Measurements from ENCODE around the gene MRPL55. TPM values are rescaled to one million over a fixed set of nuclear protein-coding genes. Genes with fewer than 3 reads are reported as not detected.

The MRPL55 gene
- total RNA-seq, 6 experiments from 2014 or later, result 48.3 to 55.4 (median 49.6) TPM

GRCh38 chr1:228100822-228101613 lies 8.1 kb downstream of the MRPL55 start:
- Mint-ChIP-seq H3K4me1 (ENCODE audit: low read depth) (peaks cover 24% of the 10 kb centered on the region), H3K4me3 (peak overlapping the region; percentile 81), H3K9me3 (no peaks in the 10 kb centered on the region), H3K27ac (peak overlapping the region; percentile 64), H3K27me3 (ENCODE audit: insufficient read depth) (peaks cover 13% of the 10 kb centered on the region), H3K36me3 (ENCODE audit: low read depth) (peaks cover 18% of the 10 kb centered on the region)
- TF ChIP-seq, protein P1, sequence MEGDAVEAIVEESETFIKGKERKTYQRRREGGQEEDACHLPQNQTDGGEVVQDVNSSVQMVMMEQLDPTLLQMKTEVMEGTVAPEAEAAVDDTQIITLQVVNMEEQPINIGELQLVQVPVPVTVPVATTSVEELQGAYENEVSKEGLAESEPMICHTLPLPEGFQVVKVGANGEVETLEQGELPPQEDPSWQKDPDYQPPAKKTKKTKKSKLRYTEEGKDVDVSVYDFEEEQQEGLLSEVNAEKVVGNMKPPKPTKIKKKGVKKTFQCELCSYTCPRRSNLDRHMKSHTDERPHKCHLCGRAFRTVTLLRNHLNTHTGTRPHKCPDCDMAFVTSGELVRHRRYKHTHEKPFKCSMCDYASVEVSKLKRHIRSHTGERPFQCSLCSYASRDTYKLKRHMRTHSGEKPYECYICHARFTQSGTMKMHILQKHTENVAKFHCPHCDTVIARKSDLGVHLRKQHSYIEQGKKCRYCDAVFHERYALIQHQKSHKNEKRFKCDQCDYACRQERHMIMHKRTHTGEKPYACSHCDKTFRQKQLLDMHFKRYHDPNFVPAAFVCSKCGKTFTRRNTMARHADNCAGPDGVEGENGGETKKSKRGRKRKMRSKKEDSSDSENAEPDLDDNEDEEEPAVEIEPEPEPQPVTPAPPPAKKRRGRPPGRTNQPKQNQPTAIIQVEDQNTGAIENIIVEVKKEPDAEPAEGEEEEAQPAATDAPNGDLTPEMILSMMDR (IDR thresholded peaks at IDR 0.05), result no peak
- no peak for DNase-seq

DNA sequence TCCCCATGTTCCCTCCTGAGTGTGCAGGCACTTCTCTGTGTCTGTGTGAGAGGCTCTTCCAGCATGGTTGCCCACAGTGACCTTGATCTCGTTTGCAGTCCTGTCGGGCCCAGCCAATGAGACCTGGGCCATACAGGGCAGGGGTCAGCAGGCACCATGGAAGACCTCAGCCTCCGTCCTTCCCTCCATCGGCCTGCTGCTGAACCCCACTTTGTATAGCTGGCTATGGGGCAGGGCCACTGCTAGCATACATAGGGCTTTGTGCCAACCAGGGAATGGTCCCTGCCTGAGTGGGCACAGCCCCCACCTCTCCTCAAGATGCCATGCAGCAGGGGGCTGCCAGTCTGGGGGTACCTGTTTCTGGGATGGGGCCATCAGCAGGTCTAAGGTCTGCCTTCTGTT lies 9.8 kb downstream of the MRPL55 start:
- Mint-ChIP-seq H3K36me3 (ENCODE audit: low read depth) (peaks cover 35% of the 10 kb centered on the region), H3K27me3 (ENCODE audit: insufficient read depth) (peaks cover 13% of the 10 kb centered on the region), H3K27ac (peak overlapping the region; percentile 42), H3K4me1 (ENCODE audit: low read depth) (peaks cover 37% of the 10 kb centered on the region), H3K4me3 (no peak overlapping the region), H3K9me3 (peaks cover 13% of the 10 kb centered on the region)
- TF ChIP-seq, protein P1 (IDR thresholded peaks at IDR 0.05), result no peak
- no peak for DNase-seq

- H3K4me1 Mint-ChIP-seq (ENCODE audit: low read depth), result peaks cover 32% of the 10 kb centered on the region
- DNase-seq, result no peak
- H3K4me3 Mint-ChIP-seq, result no peak overlapping the region
- H3K36me3 Mint-ChIP-seq (ENCODE audit: low read depth), result peaks cover 39% of the 10 kb centered on the region
- H3K9me3 Mint-ChIP-seq, result peaks cover 18% of the 10 kb centered on the region
- H3K27me3 Mint-ChIP-seq (ENCODE audit: insufficient read depth), result peaks cover 13% of the 10 kb centered on the region
- no peak overlapping the region for H3K27ac Mint-ChIP-seq
- TF ChIP-seq, protein P1 (IDR thresholded peaks at IDR 0.05), result no peak
Measured at GRCh38 chr1:228098323-228098931, 10.7 kb downstream of the MRPL55 start.

DNA sequence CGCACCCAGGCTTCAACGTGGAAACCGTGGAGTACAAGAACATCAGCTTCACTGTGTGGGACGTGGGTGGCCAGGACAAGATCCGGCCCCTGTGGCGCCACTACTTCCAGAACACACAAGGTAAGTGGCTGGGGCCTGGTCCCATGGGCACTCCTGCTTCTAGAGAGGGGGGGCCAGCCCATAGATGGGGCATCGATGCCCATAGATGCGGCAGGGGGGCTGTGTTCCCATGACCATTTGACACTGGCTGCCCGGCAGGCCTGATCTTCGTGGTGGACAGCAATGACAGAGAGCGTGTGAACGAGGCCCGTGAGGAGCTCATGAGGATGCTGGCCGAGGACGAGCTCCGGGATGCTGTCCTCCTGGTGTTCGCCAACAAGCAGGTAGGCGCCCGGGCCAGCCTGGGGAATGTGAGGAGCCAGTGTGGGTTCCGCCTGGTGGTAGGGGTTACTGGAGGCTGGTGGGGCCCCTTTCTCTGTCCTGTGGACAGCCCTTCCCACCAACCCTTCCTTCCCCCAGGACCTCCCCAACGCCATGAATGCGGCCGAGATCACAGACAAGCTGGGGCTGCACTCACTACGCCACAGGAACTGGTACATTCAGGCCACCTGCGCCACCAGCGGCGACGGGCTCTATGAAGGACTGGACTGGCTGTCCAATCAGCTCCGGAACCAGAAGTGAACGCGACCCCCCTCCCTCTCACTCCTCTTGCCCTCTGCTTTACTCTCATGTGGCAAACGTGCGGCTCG lies 11.6 kb downstream of the MRPL55 start:
- H3K36me3 Mint-ChIP-seq (ENCODE audit: low read depth), result peaks cover 43% of the 10 kb centered on the region

More for the DNA sequence above, 11.6 kb downstream of the MRPL55 start:
- H3K9me3 Mint-ChIP-seq, result peaks cover 18% of the 10 kb centered on the region
- no peak for DNase-seq
- H3K27ac Mint-ChIP-seq, result no peak overlapping the region
- TF ChIP-seq, protein P1 (IDR thresholded peaks at IDR 0.05), result no peak
- peaks cover 13% of the 10 kb centered on the region for H3K27me3 Mint-ChIP-seq (ENCODE audit: insufficient read depth)
- H3K4me3 Mint-ChIP-seq, result no peak overlapping the region
- peaks cover 32% of the 10 kb centered on the region for H3K4me1 Mint-ChIP-seq (ENCODE audit: low read depth)
